ENCODE data around the gene MYO7B. TPM values are rescaled to one million over a fixed set of nuclear protein-coding genes. Genes with fewer than 3 reads are reported as not detected.

The MYO7B gene
- total RNA-seq, 1 experiment from 2014 or later = 1.2 TPM

- Histone ChIP-seq H3K9me3 (replicated peaks) (no peaks in the 10 kb centered on the region), H3K4me3 (no peak overlapping the region), H3K36me3 (no peaks in the 10 kb centered on the region; the same call in 1 of the 2 replicates), H3K4me1 (replicated peaks) (no peaks in the 10 kb centered on the region), H3K27ac (no peak overlapping the region), H3K27me3 (replicated peaks) (no peaks in the 10 kb centered on the region)
- DNase-seq (ENCODE audit: low read depth in 1 of 2, low spot score in 2 of 2) = no peak
Measured at GRCh38 chr2:127664065-127664894, 128.8 kb downstream of the MYO7B start.

DNA sequence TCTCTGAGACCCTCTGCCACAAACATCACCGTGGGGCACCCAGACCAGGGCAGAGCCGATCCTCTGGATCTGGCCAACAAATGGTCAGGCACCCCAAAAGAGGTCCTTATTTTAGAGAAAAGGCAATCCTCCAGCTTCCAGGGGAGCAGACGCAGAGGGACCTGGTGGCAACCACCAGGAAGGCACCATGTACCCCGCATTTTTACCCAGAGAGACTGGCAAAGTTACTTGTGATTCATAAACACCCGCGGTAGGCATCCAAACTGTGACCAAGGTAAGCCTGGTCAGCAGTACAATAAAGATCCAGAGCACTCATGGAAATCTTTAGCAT lies 129.4 kb downstream of the MYO7B start:
- Histone ChIP-seq H3K4me1 (replicated peaks) (no peaks in the 10 kb centered on the region), H3K27ac (no peak overlapping the region), H3K36me3 (peaks cover 1% of the 10 kb centered on the region), H3K9me3 (replicated peaks) (no peaks in the 10 kb centered on the region), H3K4me3 (no peak overlapping the region), H3K27me3 (replicated peaks) (no peaks in the 10 kb centered on the region)
- DNase-seq (ENCODE audit: low read depth in 1 of 2, low spot score in 2 of 2) = no peak

GRCh38 chr2:127665267-127665893 lies 129.9 kb downstream of the MYO7B start:
- peaks cover 4% of the 10 kb centered on the region for H3K36me3 ChIP-seq
- no peak overlapping the region for H3K4me3 ChIP-seq
- H3K9me3 ChIP-seq (replicated peaks) = no peaks in the 10 kb centered on the region
- no peaks in the 10 kb centered on the region for H3K27me3 ChIP-seq (replicated peaks)
- no peak for DNase-seq (ENCODE audit: low read depth in 1 of 2, low spot score in 2 of 2)
- no peaks in the 10 kb centered on the region for H3K4me1 ChIP-seq (replicated peaks)
- H3K27ac ChIP-seq = no peak overlapping the region

DNA sequence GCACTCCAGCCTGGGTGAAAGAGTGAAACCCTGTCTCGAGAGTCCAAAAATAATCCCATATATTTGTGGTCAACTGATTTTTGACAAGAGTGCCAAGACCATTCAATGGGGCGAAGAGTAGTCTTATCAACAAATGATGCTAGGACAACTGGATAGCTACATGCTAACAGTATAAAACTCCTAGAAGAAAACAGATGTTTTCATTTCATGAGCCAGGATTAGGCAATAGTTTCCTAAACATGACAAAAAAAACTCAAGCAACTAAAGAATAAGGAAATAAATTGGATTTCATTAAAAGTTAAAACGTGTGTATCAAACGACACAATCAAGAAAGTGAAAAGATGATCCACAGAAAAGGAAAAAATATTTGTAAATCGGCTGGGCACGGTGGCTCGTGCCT lies 133.6 kb downstream of the MYO7B start:
- Histone ChIP-seq H3K9me3 (replicated peaks) (no peaks in the 10 kb centered on the region), H3K27ac (no peak overlapping the region), H3K36me3 (peaks cover 4% of the 10 kb centered on the region), H3K27me3 (replicated peaks) (no peaks in the 10 kb centered on the region), H3K4me3 (no peak overlapping the region), H3K4me1 (replicated peaks) (peaks cover 19% of the 10 kb centered on the region)
- DNase-seq (ENCODE audit: low read depth in 1 of 2, low spot score in 2 of 2) = no peak

GRCh38 chr2:127670055-127670956 lies 134.8 kb downstream of the MYO7B start:
- H3K9me3 ChIP-seq (replicated peaks) = no peaks in the 10 kb centered on the region
- DNase-seq (ENCODE audit: low read depth in 1 of 2, low spot score in 2 of 2) = no peak
- H3K27ac ChIP-seq = no peak overlapping the region

GRCh38 chr2:127670957-127671290 lies 135.4 kb downstream of the MYO7B start:
- Histone ChIP-seq H3K36me3 (peaks cover 4% of the 10 kb centered on the region), H3K9me3 (replicated peaks) (no peaks in the 10 kb centered on the region), H3K4me3 (no peak overlapping the region), H3K4me1 (replicated peaks) (peaks cover 28% of the 10 kb centered on the region), H3K27ac (no peak overlapping the region), H3K27me3 (replicated peaks) (no peaks in the 10 kb centered on the region)
- no peak for DNase-seq (ENCODE audit: low read depth in 1 of 2, low spot score in 2 of 2)

More at GRCh38 chr2:127670055-127670956, 134.8 kb downstream of the MYO7B start:
- H3K27me3 ChIP-seq (replicated peaks) = no peaks in the 10 kb centered on the region
- peaks cover 27% of the 10 kb centered on the region for H3K4me1 ChIP-seq (replicated peaks)
- H3K4me3 ChIP-seq = no peak overlapping the region
- peaks cover 4% of the 10 kb centered on the region for H3K36me3 ChIP-seq

DNA sequence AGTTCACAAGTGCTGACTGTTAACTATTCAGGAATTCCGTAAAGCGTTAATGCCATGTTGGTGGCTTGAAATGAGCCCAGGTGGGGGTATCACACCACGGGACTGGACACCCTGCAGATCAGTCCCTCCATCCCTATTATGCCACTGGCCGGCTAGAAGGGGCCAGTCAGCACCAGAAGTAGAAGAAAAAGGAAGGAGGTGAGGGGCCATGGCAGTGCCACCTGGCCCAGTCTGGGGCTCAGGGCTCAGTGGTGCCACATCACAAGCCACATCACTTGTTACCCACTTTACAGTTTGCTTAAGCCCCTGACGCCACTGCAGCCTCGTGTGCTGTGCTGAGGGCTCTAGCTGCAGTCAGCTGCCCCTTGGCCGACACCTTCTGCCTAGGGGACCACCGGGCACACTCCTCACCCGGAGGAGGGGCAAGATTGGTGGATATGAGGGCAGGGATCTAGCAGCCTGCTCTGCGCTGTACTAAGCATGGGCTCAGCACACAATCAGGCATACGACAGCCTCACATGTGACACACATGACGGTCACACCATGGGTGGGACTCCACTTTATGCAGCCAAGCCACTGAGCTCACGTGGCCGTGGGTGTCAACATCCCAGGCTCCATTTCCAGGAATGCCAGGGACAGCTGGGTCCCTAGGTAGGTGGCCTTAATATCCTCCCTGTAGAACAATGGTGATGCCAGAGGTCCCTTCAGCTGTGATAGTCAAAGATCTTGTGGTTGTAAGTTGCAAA lies 136.2 kb downstream of the MYO7B start:
- Histone ChIP-seq H3K9me3 (replicated peaks) (no peaks in the 10 kb centered on the region), H3K27ac (no peak overlapping the region), H3K36me3 (peaks cover 4% of the 10 kb centered on the region), H3K4me3 (no peak overlapping the region), H3K27me3 (replicated peaks) (no peaks in the 10 kb centered on the region), H3K4me1 (replicated peaks) (peaks cover 31% of the 10 kb centered on the region)
- DNase-seq (ENCODE audit: low read depth in 1 of 2, low spot score in 2 of 2) = no peak

DNA sequence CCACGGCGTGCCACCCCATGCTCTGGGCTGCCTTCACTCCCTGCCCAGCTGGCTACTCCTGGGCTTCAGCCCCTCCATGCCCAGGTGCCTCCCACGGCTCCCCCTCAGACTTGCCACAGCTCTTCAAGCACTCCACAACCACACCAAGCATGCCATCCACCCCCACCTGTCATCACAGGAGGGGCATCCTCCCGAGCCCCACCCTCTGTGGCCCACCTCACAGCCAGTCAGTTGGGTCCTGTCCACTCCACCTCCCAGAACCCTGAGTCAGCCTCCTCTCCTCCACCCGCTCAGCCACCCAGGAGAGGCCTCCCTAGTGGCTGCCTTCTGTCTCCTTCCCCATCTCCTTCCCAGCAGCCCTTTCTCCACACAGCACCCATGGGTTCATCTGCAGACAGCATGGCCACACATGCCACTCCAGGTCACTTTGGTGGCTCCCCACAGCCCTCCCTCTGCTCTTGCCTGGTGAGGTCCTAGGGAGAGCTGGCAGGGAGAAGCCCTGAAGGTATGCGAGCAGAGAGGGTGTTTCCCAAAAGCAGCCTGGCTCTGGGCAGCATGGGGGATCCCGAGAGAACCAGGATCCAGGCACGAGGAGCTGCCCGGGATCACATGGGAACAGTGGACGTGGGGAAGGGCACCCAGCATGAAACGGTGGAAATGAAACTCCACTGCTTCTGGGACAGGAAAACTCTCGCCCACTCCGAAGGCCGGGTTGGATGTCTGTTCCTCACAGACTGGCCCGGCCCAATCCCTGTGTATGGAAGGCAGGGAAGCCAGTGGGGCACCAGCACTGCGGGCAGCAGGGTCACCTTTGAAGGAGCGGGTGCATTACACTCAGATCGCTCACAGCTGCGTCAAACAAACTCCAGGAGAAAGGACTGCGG lies 137.1 kb downstream of the MYO7B start:
- H3K27me3 ChIP-seq (replicated peaks) = no peaks in the 10 kb centered on the region
- peaks cover 4% of the 10 kb centered on the region for H3K36me3 ChIP-seq
- H3K4me3 ChIP-seq = no peak overlapping the region
- peaks cover 31% of the 10 kb centered on the region for H3K4me1 ChIP-seq (replicated peaks)
- H3K9me3 ChIP-seq (replicated peaks) = no peaks in the 10 kb centered on the region
- no peak overlapping the region for H3K27ac ChIP-seq
- no peak for DNase-seq (ENCODE audit: low read depth in 1 of 2, low spot score in 2 of 2)

DNA sequence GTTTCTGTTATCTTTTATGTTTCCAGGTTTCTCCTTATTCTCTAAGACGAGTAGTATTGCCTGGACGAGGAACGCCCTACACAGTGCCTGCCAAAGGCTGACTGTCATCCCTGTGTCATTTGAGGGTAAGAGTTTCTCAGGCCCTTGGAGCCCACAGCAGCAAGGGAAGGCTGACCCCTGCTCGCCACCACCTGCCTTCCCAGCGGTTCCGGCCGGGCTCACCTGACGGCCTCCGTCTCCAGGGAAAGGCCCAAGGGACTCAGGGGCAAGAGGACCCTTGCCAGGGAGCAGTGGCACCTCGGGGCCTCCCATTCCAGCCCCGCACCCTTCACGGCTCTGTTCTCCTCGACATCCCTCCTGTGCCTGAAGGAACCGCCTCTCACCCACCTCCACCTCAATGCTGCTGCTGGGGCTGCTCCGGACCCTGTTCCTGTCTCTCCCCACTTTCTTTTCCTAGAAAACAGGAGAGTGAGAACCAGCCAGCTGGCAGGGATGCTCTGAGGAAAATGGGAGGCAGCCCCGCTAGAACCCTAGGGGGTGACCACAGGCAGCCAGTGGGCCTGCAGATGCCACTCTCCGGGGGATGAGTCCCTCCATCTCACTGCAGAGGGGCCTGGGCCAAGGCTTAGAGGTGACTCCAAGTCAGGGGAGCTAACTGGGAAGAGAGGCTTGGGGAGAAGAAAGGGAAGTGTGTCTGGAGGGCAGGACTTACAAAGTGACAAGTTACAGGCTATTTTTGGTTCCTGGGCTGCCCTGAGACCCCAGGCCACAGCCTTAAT lies 138.0 kb downstream of the MYO7B start:
- no peak for DNase-seq (ENCODE audit: low read depth in 1 of 2, low spot score in 2 of 2)
- peak overlapping the region; percentile 85; the same call in 1 of the 2 replicates for H3K4me3 ChIP-seq
- peaks cover 31% of the 10 kb centered on the region for H3K4me1 ChIP-seq (replicated peaks)
- H3K27me3 ChIP-seq (replicated peaks) = no peaks in the 10 kb centered on the region
- no peaks in the 10 kb centered on the region for H3K9me3 ChIP-seq (replicated peaks)
- H3K36me3 ChIP-seq = peaks cover 4% of the 10 kb centered on the region
- no peak overlapping the region for H3K27ac ChIP-seq

DNA sequence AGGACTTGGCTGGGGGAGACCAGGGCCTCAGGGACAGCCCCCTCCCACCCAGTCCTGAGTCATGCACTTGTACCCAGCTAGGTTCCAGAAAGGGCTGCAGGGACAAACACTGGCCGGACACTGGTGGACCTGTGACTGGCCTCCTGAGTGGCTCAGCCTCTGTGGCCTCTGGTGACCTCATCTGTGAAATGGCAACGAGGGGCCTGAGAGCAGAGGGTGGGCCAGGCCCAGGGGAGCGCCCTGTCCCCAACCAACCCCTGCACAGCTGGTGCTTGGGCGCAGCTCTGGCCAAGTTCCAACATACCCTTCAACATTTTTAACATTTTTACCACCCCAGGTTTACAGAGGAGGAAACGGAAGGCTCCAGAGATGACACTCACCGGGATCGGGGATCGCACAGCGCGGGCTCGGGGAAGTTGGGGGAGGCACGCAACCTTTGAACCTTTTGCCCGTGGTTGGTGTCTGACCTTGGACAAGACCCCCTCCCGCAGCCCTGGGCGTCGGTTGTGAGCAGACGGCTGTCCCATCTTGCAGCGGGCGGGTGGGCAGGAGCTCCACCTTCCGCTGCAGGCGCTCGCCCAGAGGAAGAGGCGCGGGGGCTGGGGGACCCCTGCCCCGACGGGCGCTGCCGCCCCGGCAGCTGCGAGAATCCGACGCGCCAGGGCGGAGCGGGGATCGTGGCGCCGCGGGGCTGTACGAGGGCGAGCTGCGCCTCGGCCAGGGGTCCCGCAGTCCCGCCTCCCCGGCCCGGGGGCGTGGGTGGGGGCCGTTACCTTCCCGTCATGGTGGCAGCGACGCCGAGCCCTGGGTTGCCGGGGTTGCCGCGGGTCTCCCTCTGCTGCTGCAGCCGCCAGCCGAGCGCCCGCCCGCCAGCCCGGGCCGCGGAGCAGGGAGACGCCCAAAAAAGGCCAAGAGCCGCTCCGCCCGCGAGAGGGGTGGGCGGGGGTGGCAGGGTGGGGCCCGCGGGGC lies 139.0 kb downstream of the MYO7B start:
- peaks cover 4% of the 10 kb centered on the region for H3K36me3 ChIP-seq
- H3K4me1 ChIP-seq (replicated peaks) = peaks cover 31% of the 10 kb centered on the region
- no peak overlapping the region for H3K27ac ChIP-seq
- peak; percentile 31 to 39 for DNase-seq (ENCODE audit: low read depth in 1 of 2, low spot score in 2 of 2)
- H3K4me3 ChIP-seq = peak overlapping the region; percentile 85
- H3K27me3 ChIP-seq (replicated peaks) = no peaks in the 10 kb centered on the region
- H3K9me3 ChIP-seq (replicated peaks) = no peaks in the 10 kb centered on the region
